Mucosa of descending colon (tissue), 3 donors: ENCODE results near the gene ST8SIA4. TPM values are rescaled to one million over a fixed set of nuclear protein-coding genes. Genes with fewer than 3 reads are reported as not detected.

Source experiments
- ATAC-seq: fragments of 200-7000 bp; cut with Tn5 transposase; one replicate; pipeline ENCODE4 v1.9.1; 2020; ENCODE audit warnings: mild to moderate bottlenecking, moderate library complexity
- DNase-seq, 3 donors: peaks; one replicate each; pipeline ENCODE4 v3.0.0-alpha.2; 2020
- H3K36me3 ChIP-seq: fragments of 200-600 bp; one replicate; pipeline ENCODE4 v1.8.0; 2021; ENCODE audit warnings: low read depth, mild to moderate bottlenecking
- H3K4me1 ChIP-seq: fragments of 200-600 bp; one replicate; pipeline ENCODE4 v1.8.0; 2021; ENCODE audit warnings: low read depth, mild to moderate bottlenecking
- H3K4me3 ChIP-seq: fragments of 200-600 bp; one replicate; pipeline ENCODE4 v1.8.0; 2021; ENCODE audit warnings: mild to moderate bottlenecking
- H3K9me3 ChIP-seq: fragments of 200-600 bp; one replicate; pipeline ENCODE4 v1.8.0; 2021; ENCODE audit warnings: mild to moderate bottlenecking
- CTCF ChIP-seq: fragments of 200-600 bp; IDR thresholded peaks from one replicate; pipeline ENCODE4 v1.8.0; 2022; ENCODE audit warnings: antibody characterized with exemption, mild to moderate bottlenecking
- intact Hi-C, 2 donors: fragments of 100-400 bp; cut with DNase I in 1 of 2; cut with micrococcal nuclease in 1 of 2; formaldehyde crosslinking; loops; one replicate each; pipeline versions ENCODE4 v1.11.0 to v1.11.1; 2022; cut with DNase I, micrococcal nuclease
- long read RNA-seq, 2 donors: library from polyadenylated mRNA; unstranded; transcript quantifications; one replicate each; pipeline ENCODE4 v2.0.0, GENCODE V29; 2019 to 2021
- total RNA-seq, 3 donors: library from RNA; stranded (reverse); fragmentation: NEBNext Ultra II Directional in 2 of 3; extraction: Animal tissue kit (Norgen Biotek cat#: 25700) in 2 of 3; gene quantifications; one replicate each; pipeline versions ENCODE4 v1.2.1 to v1.2.4, GENCODE V29; 2021 to 2023
- donor health status: DM: no; HTN: no; CAD: no; lungs with moderate emphysema.
- donor health status: DM: no; HTN: no; CAD: no.
- donor health status: DM: no; HTN: yes; CAD: no.

ST8SIA4 gene
- 1 to 10 TPM; 4.7 to 9.6 (median 5.7) TPM for total RNA-seq
- long read RNA-seq, donor 1, full-length matches to known transcripts, result 3 of 4 reads
- long read RNA-seq, donor 1, partial matches to known transcripts, result 0 of 4 reads
- long read RNA-seq, donor 1, other reads (novel, unspliced or antisense), result 1 of 4 reads
- long read RNA-seq, donor 2, full-length matches to known transcripts, result 1 of 3 reads
- long read RNA-seq, donor 2, partial matches to known transcripts, result 2 of 3 reads
- long read RNA-seq, donor 2, other reads (novel, unspliced or antisense), result 0 of 3 reads

- TF ChIP-seq CTCF, result no peak
Measured at GRCh38 chr5:100903039-100903887, at the start of gene ST8SIA4. TSS of gene ST8SIA4 (minus strand) at chr5:100903282. CDS start at chr5:100902955, 327 bp downstream.

GRCh38 chr5:100950985-100951384, 47.9 kb upstream of the ST8SIA4 start:
- TF ChIP-seq CTCF, result no peak
- H3K9me3 ChIP-seq, result no peaks in the 10 kb centered on the region
- H3K4me1 ChIP-seq, result no peaks in the 10 kb centered on the region
- DNase-seq (peak in 1 of 3 donors; percentile 3), ATAC-seq (no peak)
- no peaks in the 10 kb centered on the region for H3K36me3 ChIP-seq
- no peak overlapping the region for H3K4me3 ChIP-seq
- intact Hi-C loops, result no loop called here

More at GRCh38 chr5:100903039-100903887, at the start of gene ST8SIA4:
- DNase-seq (peak; percentile 82 to 95 (median 83)), ATAC-seq (peak; percentile 82)
- intact Hi-C loops, result no loop called here
- Histone ChIP-seq H3K36me3 (no peaks in the 10 kb centered on the region), H3K9me3 (no peaks in the 10 kb centered on the region), H3K4me1 (no peaks in the 10 kb centered on the region), H3K4me3 (peak within 1 kb of the TSS; percentile 25)

- no peak for DNase-seq
- Histone ChIP-seq H3K36me3 (no peaks in the 10 kb centered on the region), H3K9me3 (peaks cover 3% of the 10 kb centered on the region), H3K4me3 (no peak overlapping the region), H3K4me1 (no peaks in the 10 kb centered on the region)
- no peak for TF ChIP-seq CTCF
- no peak for ATAC-seq
- intact Hi-C loops, result no loop called here
Measured at GRCh38 chr5:100913298-100913697, 10.2 kb upstream of the ST8SIA4 start.

- TF ChIP-seq CTCF, result no peak
- Histone ChIP-seq H3K4me3 (no peak overlapping the region), H3K9me3 (no peaks in the 10 kb centered on the region), H3K4me1 (no peaks in the 10 kb centered on the region), H3K36me3 (no peaks in the 10 kb centered on the region)
- intact Hi-C loops, result no loop called here
- DNase-seq (no peak), ATAC-seq (no peak)
Measured at GRCh38 chr5:100909034-100909433, 6.0 kb upstream of the ST8SIA4 start.

GRCh38 chr5:100905259-100905914, 2.3 kb upstream of the ST8SIA4 start:
- Histone ChIP-seq H3K9me3 (no peaks in the 10 kb centered on the region), H3K4me3 (no peak overlapping the region), H3K4me1 (no peaks in the 10 kb centered on the region), H3K36me3 (no peaks in the 10 kb centered on the region)
- ATAC-seq (no peak), DNase-seq (no peak)
- TF ChIP-seq CTCF, result no peak
- intact Hi-C loops, result no loop called here
